ENCODE results near the gene PPIG. TPM values are rescaled to one million over a fixed set of nuclear protein-coding genes. Genes with fewer than 3 reads are reported as not detected.
A peak's percentile ranks its signal among the peaks of the same experiment; 100 is the strongest.

PPIG gene
- total RNA-seq, 1 donor from 2014 or later, result 14.7 TPM

- no peak for DNase-seq (ENCODE audit: low read depth)
- TF ChIP-seq CTCF (IDR thresholded peaks at IDR 0.05; ENCODE audit: insufficient read depth, low read length, severe bottlenecking), result no peak
- no peak for FAIRE-seq
- H3K36me3 ChIP-seq (ENCODE audit: control insufficient read depth, insufficient read depth, low read length), result no peaks in the 10 kb centered on the region
- no peak overlapping the region for H3K4me3 ChIP-seq (ENCODE audit: low read depth, low read length)
- no peaks in the 10 kb centered on the region for H3K27me3 ChIP-seq (ENCODE audit: control insufficient read depth, insufficient read depth, low read length)
Measured at GRCh38 chr2:169667583-169667982, 83.4 kb downstream of the PPIG start.

- no peaks in the 10 kb centered on the region for H3K27me3 ChIP-seq (ENCODE audit: control insufficient read depth, insufficient read depth, low read length)
- H3K4me3 ChIP-seq (ENCODE audit: low read depth, low read length), result no peak overlapping the region
- DNase-seq (ENCODE audit: low read depth) (peak; percentile 32), FAIRE-seq (no peak)
- TF ChIP-seq CTCF (IDR thresholded peaks at IDR 0.05; ENCODE audit: insufficient read depth, low read length, severe bottlenecking), result no peak
- H3K36me3 ChIP-seq (ENCODE audit: control insufficient read depth, insufficient read depth, low read length), result no peaks in the 10 kb centered on the region
Measured at GRCh38 chr2:169670215-169670651, 86.1 kb downstream of the PPIG start.

GRCh38 chr2:169670937-169671336 is 86.8 kb downstream of the PPIG start:
- Histone ChIP-seq H3K36me3 (ENCODE audit: control insufficient read depth, insufficient read depth, low read length) (no peaks in the 10 kb centered on the region), H3K27me3 (ENCODE audit: control insufficient read depth, insufficient read depth, low read length) (no peaks in the 10 kb centered on the region), H3K4me3 (ENCODE audit: low read depth, low read length) (no peak overlapping the region)
- FAIRE-seq (no peak), DNase-seq (ENCODE audit: low read depth) (no peak)
- TF ChIP-seq CTCF (IDR thresholded peaks at IDR 0.05; ENCODE audit: insufficient read depth, low read length, severe bottlenecking), result no peak

- FAIRE-seq (no peak), DNase-seq (ENCODE audit: low read depth) (no peak)
- Histone ChIP-seq H3K27me3 (ENCODE audit: control insufficient read depth, insufficient read depth, low read length) (no peaks in the 10 kb centered on the region), H3K4me3 (ENCODE audit: low read depth, low read length) (no peak overlapping the region), H3K36me3 (ENCODE audit: control insufficient read depth, insufficient read depth, low read length) (no peaks in the 10 kb centered on the region)
- TF ChIP-seq CTCF (IDR thresholded peaks at IDR 0.05; ENCODE audit: insufficient read depth, low read length, severe bottlenecking), result no peak
Measured at GRCh38 chr2:169672406-169672805, 88.3 kb downstream of the PPIG start.

- Histone ChIP-seq H3K36me3 (ENCODE audit: control insufficient read depth, insufficient read depth, low read length) (no peaks in the 10 kb centered on the region), H3K27me3 (ENCODE audit: control insufficient read depth, insufficient read depth, low read length) (no peaks in the 10 kb centered on the region), H3K4me3 (ENCODE audit: low read depth, low read length) (no peak overlapping the region)
- FAIRE-seq (peak; percentile 36), DNase-seq (ENCODE audit: low read depth) (peak; percentile 58)
- no peak for TF ChIP-seq CTCF (IDR thresholded peaks at IDR 0.05; ENCODE audit: insufficient read depth, low read length, severe bottlenecking)
Measured at GRCh38 chr2:169673106-169673505, 89.0 kb downstream of the PPIG start.

- TF ChIP-seq CTCF (IDR thresholded peaks at IDR 0.05; ENCODE audit: insufficient read depth, low read length, severe bottlenecking), result no peak
- FAIRE-seq, result no peak
- no peak overlapping the region for H3K4me3 ChIP-seq (ENCODE audit: low read depth, low read length)
- peak; percentile 53 for DNase-seq (ENCODE audit: low read depth)
- H3K27me3 ChIP-seq (ENCODE audit: control insufficient read depth, insufficient read depth, low read length), result no peaks in the 10 kb centered on the region
- H3K36me3 ChIP-seq (ENCODE audit: control insufficient read depth, insufficient read depth, low read length), result no peaks in the 10 kb centered on the region
Measured at GRCh38 chr2:169673921-169674320, 89.8 kb downstream of the PPIG start.
